ENCODE data around the gene UBE2E1. TPM values are rescaled to one million over a fixed set of nuclear protein-coding genes. Genes with fewer than 3 reads are reported as not detected.
"Not testable (repeated sequence)": the region's sequence is repeated elsewhere in the genome, so short reads cannot be mapped to it uniquely, and the experiment has no call there.

The UBE2E1 gene
- total and polyA plus RNA-seq, 8 donors: 89.1 to 214 (median 186) TPM

GRCh38 chr3:23879485-23879884, 73.7 kb downstream of the UBE2E1 start:
- no peak for TF ChIP-seq CTCF (IDR thresholded peaks at IDR 0.05)
- Histone ChIP-seq H3K4me1 (peaks cover 6 to 42% of the 10 kb centered on the region in 2 donors), H3K27me3 (no peaks in the 10 kb centered on the region), H3K9me3 (no peaks in the 10 kb centered on the region), H3K4me3 (no peak overlapping the region), H3K27ac (no peak overlapping the region), H3K36me3 (peaks cover 0 to 16% of the 10 kb centered on the region in 2 donors)
- ATAC-seq: no peak
- intact Hi-C loops (cut with DNase I): no loop called here
- peak in 1 of 4 donors; percentile 67 for DNase-seq

GRCh38 chr3:23880703-23881339, 75.1 kb downstream of the UBE2E1 start:
- intact Hi-C loops (cut with DNase I): no loop called here
- Histone ChIP-seq H3K27me3 (no peaks in the 10 kb centered on the region), H3K27ac (no peak overlapping the region), H3K4me3 (no peak overlapping the region), H3K9me3 (no peaks in the 10 kb centered on the region), H3K4me1 (peaks cover 6 to 53% of the 10 kb centered on the region in 2 donors), H3K36me3 (peaks cover 0 to 16% of the 10 kb centered on the region in 2 donors)
- DNase-seq (no peak), ATAC-seq (no peak)
- no peak for TF ChIP-seq CTCF (IDR thresholded peaks at IDR 0.05)

- H3K27me3 ChIP-seq; H3K4me3 ChIP-seq; H3K27ac ChIP-seq; DNase-seq; H3K9me3 ChIP-seq; intact Hi-C loops (cut with DNase I); ATAC-seq: not testable (repeated sequence)
- Histone ChIP-seq H3K4me1 (peaks cover 3 to 42% of the 10 kb centered on the region in 2 donors), H3K36me3 (peaks cover 0 to 16% of the 10 kb centered on the region in 2 donors)
These were observed 76.2 kb downstream of the UBE2E1 start for GRCh38 chr3:23881993-23882392.

- ATAC-seq: no peak
- H3K27me3 ChIP-seq: no peaks in the 10 kb centered on the region
- TF ChIP-seq CTCF (IDR thresholded peaks at IDR 0.05): no peak
These were observed 76.7 kb downstream of the UBE2E1 start for GRCh38 chr3:23882487-23882918.

GRCh38 chr3:23884481-23884880, 78.7 kb downstream of the UBE2E1 start:
- peaks cover 0 to 16% of the 10 kb centered on the region in 2 donors for H3K36me3 ChIP-seq
- H3K27me3 ChIP-seq: no peaks in the 10 kb centered on the region
- H3K9me3 ChIP-seq: no peaks in the 10 kb centered on the region
- intact Hi-C loops (cut with DNase I): no loop called here
- no peak overlapping the region for H3K4me3 ChIP-seq
- ATAC-seq (peak; percentile 37), DNase-seq (no peak)
- H3K27ac ChIP-seq: peak overlapping the region in 1 of 2 donors; percentile 45
- no peak for TF ChIP-seq CTCF (IDR thresholded peaks at IDR 0.05)
- peaks cover 0 to 35% of the 10 kb centered on the region in 2 donors for H3K4me1 ChIP-seq

More at GRCh38 chr3:23882487-23882918, 76.7 kb downstream of the UBE2E1 start:
- H3K36me3 ChIP-seq: peaks cover 0 to 16% of the 10 kb centered on the region in 2 donors
- H3K9me3 ChIP-seq: no peaks in the 10 kb centered on the region
- peak in 1 of 4 donors; percentile 74 for DNase-seq
- H3K4me3 ChIP-seq: no peak overlapping the region
- H3K4me1 ChIP-seq: peaks cover 0 to 37% of the 10 kb centered on the region in 2 donors
- intact Hi-C loops (cut with DNase I): no loop called here
- no peak overlapping the region for H3K27ac ChIP-seq

Measured in left lung (tissue), 10 donors.